B cell (primary cell): ENCODE data around the gene NEK6. TPM values are rescaled to one million over a fixed set of nuclear protein-coding genes. Genes with fewer than 3 reads are reported as not detected.

Source experiments
- ATAC-seq: fragments of 200-7000 bp; cut with Tn5 transposase; one replicate; pipeline ENCODE4 v1.10.0; 2021; ENCODE audit warnings: low read depth, mild to moderate bottlenecking, moderate number of reproducible peaks, moderate library complexity
- CTCF ChIA-PET: fragments of 350-600 bp; sonication (Branson Sonifier 250); formaldehyde crosslinking; loops from one replicate; lab custom pipeline; 2021; ENCODE audit warnings: antibody characterized with exemption, inconsistent platforms; lab: Charles Lee
- POLR2A ChIA-PET: fragments of 350-600 bp; sonication (Branson Sonifier 250); formaldehyde crosslinking; loops from one replicate; lab custom pipeline; 2021; ENCODE audit warnings: antibody characterized with exemption; lab: Charles Lee
- DNase-seq: peaks from one replicate; pipeline ENCODE4 v3.0.0; 2013
- H2AFZ ChIP-seq: 2 replicates; pipeline ENCODE4 v1.6.1; 2012; ENCODE audit warnings: mild to moderate bottlenecking, low read depth, low read length; ENCODE audit not compliant: insufficient read depth, poor library complexity, severe bottlenecking
- H3K27ac ChIP-seq, 2 donors: 1 replicate in 1 of 2; 2 replicates in 1 of 2; pipeline ENCODE4 v1.5.1; 2012 to 2013; ENCODE audit warnings: low read length in 2 of 2, mild to moderate bottlenecking in 2 of 2, moderate library complexity in 1 of 2
- H3K27me3 ChIP-seq, 4 experiments: fragments of 200-600 bp in 1 of 4; sonication (generic) in 1 of 4; replicated peaks in 1 of 4; 1 replicate in 2 of 4; 2 replicates in 2 of 4; pipeline versions ENCODE4 v1.6.1 to v1.7.0; 2013 to 2016; ENCODE audit warnings: low read length in 3 of 4, mild to moderate bottlenecking in 2 of 4, mixed read lengths in 1 of 4, moderate library complexity in 1 of 4; ENCODE audit not compliant: insufficient read depth in 4 of 4, control insufficient read depth in 3 of 4; ENCODE audit errors: control extremely low read depth in 1 of 4
- H3K36me3 ChIP-seq, 2 experiments: replicated peaks in 1 of 2; 1 replicate in 1 of 2; 2 replicates in 1 of 2; pipeline versions ENCODE4 v1.6.1 to v1.7.1; 2013; ENCODE audit warnings: low read length in 1 of 2; ENCODE audit not compliant: insufficient read depth in 2 of 2, control insufficient read depth in 1 of 2; ENCODE audit errors: control extremely low read depth in 1 of 2, extremely low read depth in 1 of 2
- H3K4me1 ChIP-seq, 2 donors: fragments of 200-600 bp in 1 of 2; sonication (generic) in 1 of 2; 1 replicate in 1 of 2; 2 replicates in 1 of 2; pipeline versions ENCODE4 v1.5.1 to v1.6.1; 2013 to 2017; ENCODE audit warnings: low read length in 2 of 2; ENCODE audit not compliant: control insufficient read depth in 2 of 2, insufficient read depth in 2 of 2
- H3K4me2 ChIP-seq: replicated peaks from 2 replicates; pipeline ENCODE3; 2012; ENCODE audit warnings: mild to moderate bottlenecking, low read depth, low read length; ENCODE audit not compliant: poor library complexity, severe bottlenecking
- H3K4me3 ChIP-seq, 5 experiments: fragments of 200-600 bp in 1 of 5; sonication (generic) in 1 of 5; 1 replicate in 3 of 5; 2 replicates in 2 of 5; pipeline versions ENCODE4 v1.5.1 to v1.7.0; 2011 to 2016; ENCODE audit warnings: low read length in 4 of 5, mild to moderate bottlenecking in 4 of 5, low read depth in 2 of 5, control low read depth in 1 of 5, moderate library complexity in 1 of 5; ENCODE audit not compliant: insufficient read depth in 1 of 5; ENCODE audit errors: control extremely low read depth in 1 of 5, extremely low read depth in 1 of 5
- H3K79me2 ChIP-seq: fragments of 200-600 bp; sonication (generic); one replicate; pipeline ENCODE4 v1.6.0; 2016; ENCODE audit warnings: low read length; ENCODE audit not compliant: control insufficient read depth, insufficient read depth
- H3K9ac ChIP-seq: fragments of 200-600 bp; sonication (generic); 2 replicates; pipeline ENCODE4 v1.6.1; 2017; ENCODE audit warnings: mild to moderate bottlenecking, low read length, moderate library complexity
- H3K9me3 ChIP-seq, 3 donors: one replicate each; pipeline versions ENCODE4 v1.6.1 to v1.7.1; 2013; ENCODE audit warnings: low read length in 2 of 3; ENCODE audit not compliant: control insufficient read depth in 2 of 3, insufficient read depth in 1 of 3; ENCODE audit errors: control extremely low read depth in 1 of 3
- H4K20me1 ChIP-seq: 2 replicates; pipeline ENCODE4 v1.6.0; 2012; ENCODE audit warnings: mild to moderate bottlenecking, low read length; ENCODE audit not compliant: insufficient read depth, control insufficient read depth, poor library complexity, severe bottlenecking
- H3K27ac Mint-ChIP-seq: one replicate; pipeline ENCODE4 v1.8.0; 2021; ENCODE audit warnings: mixed read lengths
- H3K27me3 Mint-ChIP-seq: one replicate; pipeline ENCODE4 v1.8.0; 2021; ENCODE audit warnings: mixed read lengths
- H3K4me1 Mint-ChIP-seq: one replicate; pipeline ENCODE4 v1.8.0; 2021; ENCODE audit warnings: mixed read lengths
- H3K4me3 Mint-ChIP-seq: one replicate; pipeline ENCODE4 v1.8.0; 2021; ENCODE audit warnings: mixed read lengths
- H3K9me3 Mint-ChIP-seq: one replicate; pipeline ENCODE4 v1.8.0; 2022; ENCODE audit warnings: mixed read lengths; ENCODE audit not compliant: insufficient read depth
- CTCF ChIP-seq: fragments of 200-600 bp; IDR thresholded peaks from one replicate; pipeline ENCODE4 v1.8.0; 2022; ENCODE audit warnings: antibody characterized with exemption, mild to moderate bottlenecking
- EZH2 ChIP-seq: IDR thresholded peaks from 2 replicates; pipeline ENCODE4 v1.6.1; 2012; ENCODE audit warnings: borderline replicate concordance, low read depth, mild to moderate bottlenecking, moderate library complexity, low read length; ENCODE audit not compliant: insufficient read depth, poor library complexity, severe bottlenecking
- WGBS: methylation state at CpG from one replicate; pipeline ENCODE4 v1.1.5; 2013; ENCODE audit warnings: missing lambda C conversion rate; ENCODE audit not compliant: insufficient coverage; 5-methylcytosine and 5-hydroxymethylcytosine counted together
- intact Hi-C: fragments of 100-400 bp; cut with micrococcal nuclease; formaldehyde crosslinking; loops from one replicate; pipeline ENCODE4 v1.10.0; 2022
- polyA plus RNA-seq: library from polyadenylated mRNA; depleted of rRNA; stranded (reverse); fragments of >200 nt; gene quantifications from 2 replicates; pipeline ENCODE4 v1.2.3, GENCODE V29; 2012
- total RNA-seq, 2 donors: library from RNA; stranded (reverse); fragments of 120-200 nt in 1 of 2; gene quantifications; 1 replicate in 1 of 2; 2 replicates in 1 of 2; pipeline versions ENCODE4 v1.2.3 to v1.2.4, GENCODE V29; 2013 to 2022

Gene NEK6
- total and polyA plus RNA-seq, 2 donors (not counting 1 experiment from before 2014, with no cell fraction given), result 40.0 to 63.1 TPM

GRCh38 chr9:124394596-124394995 is 136.8 kb downstream of the NEK6 start:
- DNase-seq (no peak), ATAC-seq (no peak)
- Histone ChIP-seq H3K79me2 (peaks cover 96% of the 10 kb centered on the region), H3K4me1 (no peaks in the 10 kb centered on the region), H3K27me3 (no peaks in the 10 kb centered on the region), H3K36me3 (peaks cover 0 to 39% of the 10 kb centered on the region in 2 experiments), H3K27ac (no peak overlapping the region), H3K9ac (no peak overlapping the region), H3K9me3 (no peaks in the 10 kb centered on the region), H3K4me2 (no peak overlapping the region), H3K4me3 (no peak overlapping the region), H4K20me1 (peaks cover 73% of the 10 kb centered on the region), H2AFZ (no peak overlapping the region)
- CTCF ChIA-PET, result interaction anchor here (0.7 to 3.6 kb wide), 6 partner anchors 10 to 859 kb away, joined by 3 to 18 read pairs (median 3); no protein-coding TSS in a partner anchor
- Mint-ChIP-seq H3K4me1 (peaks cover 17% of the 10 kb centered on the region), H3K27me3 (no peaks in the 10 kb centered on the region), H3K4me3 (no peak overlapping the region), H3K27ac (no peak overlapping the region), H3K9me3 (no peaks in the 10 kb centered on the region)
- 72% methylated on average over 2 of the region's 3 CpGs for WGBS
- TF ChIP-seq EZH2, result no peak
- TF ChIP-seq CTCF, result peak; percentile 24
- intact Hi-C loops, result loop anchor here (2.0 kb wide), 1 partner anchor 268 kb away; no protein-coding TSS in a partner anchor
- POLR2A ChIA-PET, result interaction anchor here (0.6 kb wide), 1 partner anchor 17 kb away, joined by 4 read pairs; no protein-coding TSS in a partner anchor

GRCh38 chr9:124395826-124396225 is 138.1 kb downstream of the NEK6 start:
- intact Hi-C loops, result loop anchor here (2.0 kb wide), 1 partner anchor 269 kb away; no protein-coding TSS in a partner anchor
- Histone ChIP-seq H3K27me3 (no peaks in the 10 kb centered on the region), H3K4me1 (no peaks in the 10 kb centered on the region), H4K20me1 (peaks cover 80% of the 10 kb centered on the region), H2AFZ (no peak overlapping the region), H3K79me2 (peaks cover 97% of the 10 kb centered on the region), H3K36me3 (peaks cover 0 to 51% of the 10 kb centered on the region in 2 experiments), H3K9me3 (no peaks in the 10 kb centered on the region), H3K27ac (no peak overlapping the region), H3K4me3 (no peak overlapping the region), H3K4me2 (no peak overlapping the region), H3K9ac (no peak overlapping the region)
- no peak overlapping the region for H3K27ac Mint-ChIP-seq
- no peak for DNase-seq
- CTCF ChIA-PET, result interaction anchor here (3.6 kb wide), 1 partner anchor 270 kb away, joined by 18 read pairs; no protein-coding TSS in a partner anchor
- no peak for TF ChIP-seq EZH2
- H3K27me3 Mint-ChIP-seq, result no peaks in the 10 kb centered on the region
- H3K4me1 Mint-ChIP-seq, result peaks cover 11% of the 10 kb centered on the region
- ATAC-seq, result no peak
- H3K9me3 Mint-ChIP-seq, result no peaks in the 10 kb centered on the region
- WGBS, result 100% methylated on average over 1 of the region's 4 CpGs
- POLR2A ChIA-PET, result no interaction called here
- no peak overlapping the region for H3K4me3 Mint-ChIP-seq
